Activated CD4-positive, alpha-beta T cell treated with anti-CD3 and anti-CD28 coated beads for 1 hour (primary cell): ENCODE data around the gene RBM20.
"Not testable (repeated sequence)": the region's sequence is repeated elsewhere in the genome, so short reads cannot be mapped to it uniquely, and the experiment has no call there.

Experiments used
- DNase-seq: peaks from one replicate; pipeline ENCODE4 v3.0.0-alpha.2; 2020

Gene RBM20

GRCh38 chr10:110706690-110707098 lies 62.6 kb downstream of the RBM20 start:
- no peak for DNase-seq

- no peak for DNase-seq
Measured at GRCh38 chr10:110708776-110709443, 64.8 kb downstream of the RBM20 start.

GRCh38 chr10:110709444-110709828 lies 65.3 kb downstream of the RBM20 start:
- DNase-seq: no peak

GRCh38 chr10:110709964-110710587 lies 65.9 kb downstream of the RBM20 start:
- DNase-seq: no peak

GRCh38 chr10:110710621-110711020 lies 66.5 kb downstream of the RBM20 start:
- no peak for DNase-seq

- no peak for DNase-seq
Measured at GRCh38 chr10:110711382-110711781, 67.2 kb downstream of the RBM20 start.

- no peak for DNase-seq
Measured at GRCh38 chr10:110714356-110714755, 70.2 kb downstream of the RBM20 start.

- DNase-seq: no peak
Measured at GRCh38 chr10:110717781-110718589, 73.8 kb downstream of the RBM20 start.

GRCh38 chr10:110721406-110722038 lies 77.4 kb downstream of the RBM20 start:
- DNase-seq: no peak

- no peak for DNase-seq
Measured at GRCh38 chr10:110723224-110723891, 79.2 kb downstream of the RBM20 start.

- no peak for DNase-seq
Measured at GRCh38 chr10:110724116-110724921, 80.2 kb downstream of the RBM20 start.

- DNase-seq: no peak
Measured at GRCh38 chr10:110724937-110725336, 80.8 kb downstream of the RBM20 start.

- no peak for DNase-seq
Measured at GRCh38 chr10:110725801-110726630, 81.9 kb downstream of the RBM20 start.

- not testable (repeated sequence) for DNase-seq
Measured at GRCh38 chr10:110727785-110728184, 83.6 kb downstream of the RBM20 start.

GRCh38 chr10:110730345-110731050 lies 86.4 kb downstream of the RBM20 start:
- DNase-seq: no peak

GRCh38 chr10:110733218-110733952 lies 89.2 kb downstream of the RBM20 start:
- no peak for DNase-seq

GRCh38 chr10:110735620-110736027 lies 91.5 kb downstream of the RBM20 start:
- DNase-seq: no peak

GRCh38 chr10:110737886-110738634 lies 93.9 kb downstream of the RBM20 start:
- no peak for DNase-seq

- no peak for DNase-seq
Measured at GRCh38 chr10:110739811-110740271, 95.7 kb downstream of the RBM20 start.
